B cell (primary cell): ENCODE results near the gene TCFL5.

ENCODE experiments used
- CTCF ChIP-seq: fragments of 200-600 bp; IDR thresholded peaks from one replicate; pipeline ENCODE4 v1.8.0; 2022; ENCODE audit warnings: antibody characterized with exemption, mild to moderate bottlenecking
- EZH2 ChIP-seq: IDR thresholded peaks from 2 replicates; pipeline ENCODE4 v1.6.1; 2012; ENCODE audit warnings: borderline replicate concordance, low read depth, mild to moderate bottlenecking, moderate library complexity, low read length; ENCODE audit not compliant: insufficient read depth, poor library complexity, severe bottlenecking

GRCh38 chr20:62817975-62818591 lies 43.5 kb downstream of the TCFL5 start:
- no peak for TF ChIP-seq CTCF
- TF ChIP-seq EZH2 = no peak
